GM12892 (cell line): ENCODE measurements around the gene HERPUD1.

ENCODE experiments used
- POLR2A ChIP-seq: IDR thresholded peaks from 2 replicates; pipeline ENCODE4 v1.6.1; 2011; ENCODE audit warnings: low read depth, low read length, control low read depth
- POLR2AphosphoS5 ChIP-seq: IDR thresholded peaks from 2 replicates; pipeline ENCODE4 v1.6.1; 2011; ENCODE audit warnings: low read depth, low read length, control low read depth

- TF ChIP-seq POLR2A (no peak), POLR2AphosphoS5 (no peak)
Observed at GRCh38 chr16:56950051-56950450, 18.1 kb downstream of the HERPUD1 start.
